Urinary bladder (tissue), 4 donors: ENCODE results near the gene ZNF264. TPM values are rescaled to one million over a fixed set of nuclear protein-coding genes. Genes with fewer than 3 reads are reported as not detected.
A peak's percentile ranks its signal among the peaks of the same experiment; 100 is the strongest.
"Not testable (repeated sequence)": the region's sequence is repeated elsewhere in the genome, so short reads cannot be mapped to it uniquely, and the experiment has no call there.

ENCODE experiments used
- DNase-seq: peaks from one replicate; pipeline ENCODE4 v3.0.0-alpha.2; 2015; ENCODE audit errors: extremely low spot score
- H3K27ac ChIP-seq: one replicate; pipeline ENCODE4 v1.5.1; 2013; ENCODE audit warnings: low read depth, mild to moderate bottlenecking, moderate library complexity
- H3K36me3 ChIP-seq: one replicate; pipeline ENCODE4 v1.6.1; 2013; ENCODE audit warnings: mild to moderate bottlenecking, moderate library complexity; ENCODE audit not compliant: insufficient read depth
- H3K4me1 ChIP-seq: one replicate; pipeline ENCODE4 v1.6.1; 2013; ENCODE audit warnings: mild to moderate bottlenecking, moderate library complexity; ENCODE audit not compliant: insufficient read depth
- H3K4me3 ChIP-seq: one replicate; pipeline ENCODE4 v1.5.1; 2013; ENCODE audit warnings: low read depth, low read length
- WGBS: extraction: QIAGEN DNeasy Blood & Tissue Kit; methylation state at CpG from one replicate; pipeline ENCODE4 v1.1.7; 2013; 5-methylcytosine and 5-hydroxymethylcytosine counted together
- polyA plus RNA-seq: library from polyadenylated mRNA; stranded (reverse); fragments of 200-250 nt; gene quantifications from one replicate; pipeline ENCODE4 v1.2.3, GENCODE V29; 2013
- total RNA-seq: library from RNA; depleted of rRNA; stranded (reverse); fragments of >200 nt; gene quantifications from one replicate; pipeline ENCODE4 v1.2.3, GENCODE V29; 2014
- donor health status: healthy with polysubstance abuse.
- donor health status: healthy.

ZNF264 gene
- 42.5 TPM for total RNA-seq
- 5.2 TPM for polyA plus RNA-seq

- Histone ChIP-seq H3K27ac (peak within 1 kb of the TSS; percentile 92), H3K4me1 (peaks cover 2% of the 10 kb centered on the region), H3K36me3 (no peaks in the 10 kb centered on the region), H3K4me3 (peak within 1 kb of the TSS; percentile 93)
- under 1% methylated on average over 81 of the region's 81 CpGs for WGBS
- DNase-seq: peak; percentile 58
Measured at GRCh38 chr19:57191141-57192076, at the start of gene ZNF264. Gene ZNF264, plus strand, starts transcription at chr19:57191500. Its CDS starts 414 bp downstream, at chr19:57191914.

GRCh38 chr19:57141699-57142098 is 49.6 kb upstream of the ZNF264 start:
- Histone ChIP-seq H3K36me3 (no peaks in the 10 kb centered on the region), H3K4me1 (no peaks in the 10 kb centered on the region), H3K27ac (no peak overlapping the region), H3K4me3 (no peak overlapping the region)
- no peak for DNase-seq
- WGBS: 89% methylated on average over 4 of the region's 4 CpGs

GRCh38 chr19:57152921-57153320 is 38.4 kb upstream of the ZNF264 start:
- H3K4me1 ChIP-seq: no peaks in the 10 kb centered on the region
- H3K27ac ChIP-seq: no peak overlapping the region
- WGBS: 83% methylated on average over 5 of the region's 5 CpGs
- no peak overlapping the region for H3K4me3 ChIP-seq
- no peak for DNase-seq
- H3K36me3 ChIP-seq: no peaks in the 10 kb centered on the region

GRCh38 chr19:57161985-57162539 is 29.2 kb upstream of the ZNF264 start:
- Histone ChIP-seq H3K36me3 (no peaks in the 10 kb centered on the region), H3K27ac (no peak overlapping the region), H3K4me3 (no peak overlapping the region), H3K4me1 (no peaks in the 10 kb centered on the region)
- no peak for DNase-seq
- WGBS: 73% methylated on average over 5 of the region's 5 CpGs

GRCh38 chr19:57165846-57166245 is 25.5 kb upstream of the ZNF264 start:
- Histone ChIP-seq H3K4me1 (no peaks in the 10 kb centered on the region), H3K4me3 (no peak overlapping the region), H3K36me3 (no peaks in the 10 kb centered on the region), H3K27ac (no peak overlapping the region)
- DNase-seq: no peak
- 74% methylated on average over 7 of the region's 7 CpGs for WGBS

GRCh38 chr19:57167385-57167784 is 23.9 kb upstream of the ZNF264 start, which contains the start of gene DUXA:
Gene DUXA, minus strand, starts transcription at chr19:57167485. Its CDS starts 42 bp downstream, at chr19:57167443.
- WGBS: 85% methylated on average over 6 of the region's 6 CpGs

GRCh38 chr19:57171551-57172081 is 19.7 kb upstream of the ZNF264 start:
- H3K4me1 ChIP-seq: no peaks in the 10 kb centered on the region
- H3K4me3 ChIP-seq: peak overlapping the region; percentile 59
- H3K36me3 ChIP-seq: no peaks in the 10 kb centered on the region
- no peak overlapping the region for H3K27ac ChIP-seq
- no peak for DNase-seq
- 3% methylated on average over 23 of the region's 42 CpGs for WGBS

More at GRCh38 chr19:57167385-57167784, 23.9 kb upstream of the ZNF264 start, which contains the start of gene DUXA:
- H3K36me3 ChIP-seq: no peaks in the 10 kb centered on the region
- no peak for DNase-seq
- no peaks in the 10 kb centered on the region for H3K4me1 ChIP-seq
- no peak within 1 kb of the TSS for H3K4me3 ChIP-seq
- no peak within 1 kb of the TSS for H3K27ac ChIP-seq

GRCh38 chr19:57190301-57190700 is 999 bp upstream of the ZNF264 start:
- Histone ChIP-seq H3K27ac (no peak overlapping the region), H3K4me3 (no peak overlapping the region)
- no peak for DNase-seq

GRCh38 chr19:57192077-57192420 is 749 bp downstream of the ZNF264 start:
- DNase-seq: no peak
- Histone ChIP-seq H3K4me1 (peaks cover 2% of the 10 kb centered on the region), H3K36me3 (no peaks in the 10 kb centered on the region), H3K27ac (no peak overlapping the region), H3K4me3 (peak overlapping the region; percentile 93)
- 4% methylated on average over 9 of the region's 9 CpGs for WGBS

More at GRCh38 chr19:57190301-57190700, 999 bp upstream of the ZNF264 start:
- WGBS: 90% methylated on average over 3 of the region's 3 CpGs
- H3K4me1 ChIP-seq: peaks cover 2% of the 10 kb centered on the region
- H3K36me3 ChIP-seq: no peaks in the 10 kb centered on the region

- H3K36me3 ChIP-seq: peaks cover 2% of the 10 kb centered on the region
- H3K4me3 ChIP-seq: no peak overlapping the region
- no peak for DNase-seq
- H3K27ac ChIP-seq: no peak overlapping the region
- H3K4me1 ChIP-seq: peaks cover 2% of the 10 kb centered on the region
- 83% methylated on average over 5 of the region's 5 CpGs for WGBS
Measured at GRCh38 chr19:57192993-57193392, 1.7 kb downstream of the ZNF264 start.

- H3K27ac ChIP-seq, H3K4me3 ChIP-seq, DNase-seq, H3K36me3 ChIP-seq, H3K4me1 ChIP-seq: not testable (repeated sequence)
- WGBS: 93% methylated on average over 6 of the region's 6 CpGs
Measured at GRCh38 chr19:57197874-57198273, 6.6 kb downstream of the ZNF264 start.

GRCh38 chr19:57202160-57202559 is 10.9 kb downstream of the ZNF264 start:
- WGBS: 84% methylated on average over 5 of the region's 5 CpGs
- H3K4me3 ChIP-seq: no peak overlapping the region
- H3K27ac ChIP-seq: no peak overlapping the region
- no peak for DNase-seq
- H3K36me3 ChIP-seq: peaks cover 3% of the 10 kb centered on the region
- H3K4me1 ChIP-seq: no peaks in the 10 kb centered on the region

- H3K4me1 ChIP-seq: no peaks in the 10 kb centered on the region
- peaks cover 13% of the 10 kb centered on the region for H3K36me3 ChIP-seq
- H3K27ac ChIP-seq: no peak overlapping the region
- H3K4me3 ChIP-seq: no peak overlapping the region
- WGBS: 84% methylated on average over 4 of the region's 4 CpGs
- DNase-seq: no peak
Measured at GRCh38 chr19:57210381-57210780, 19.1 kb downstream of the ZNF264 start.

GRCh38 chr19:57212109-57212508 is 20.8 kb downstream of the ZNF264 start:
- Histone ChIP-seq H3K27ac (no peak overlapping the region), H3K36me3 (peaks cover 12% of the 10 kb centered on the region), H3K4me3 (no peak overlapping the region), H3K4me1 (no peaks in the 10 kb centered on the region)
- 93% methylated on average over 7 of the region's 7 CpGs for WGBS
- DNase-seq: no peak
